ENCODE results near the gene STOX1. TPM values are rescaled to one million over a fixed set of nuclear protein-coding genes. Genes with fewer than 3 reads are reported as not detected.

The STOX1 gene
- total and polyA plus RNA-seq, 2 of the 8 experiments (the other 6 are each of a cell fraction or from before 2014, with no cell fraction given): 0.92 to 2.6 TPM

DNA sequence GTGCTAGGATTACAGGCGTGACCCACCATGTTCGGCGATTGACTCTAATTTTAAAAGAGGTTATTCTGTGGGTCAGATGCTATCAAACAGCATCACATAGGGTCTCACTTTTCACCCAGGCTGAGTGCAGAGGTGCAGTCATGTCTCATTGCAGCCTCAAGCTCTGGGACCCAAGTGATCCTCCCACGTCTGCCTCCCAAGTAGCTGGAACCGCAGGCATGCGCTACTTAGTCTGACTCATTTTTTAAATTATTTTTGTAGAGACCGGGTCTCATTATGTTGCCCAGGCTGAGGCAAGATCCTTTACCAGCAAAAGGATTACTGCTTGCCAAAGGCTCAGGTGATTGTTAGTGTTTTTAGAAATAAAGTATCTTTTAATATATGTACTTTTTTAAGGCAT lies 42.9 kb upstream of the STOX1 start:
- no peak overlapping the region for H3K4me3 ChIP-seq (ENCODE audit: extremely low read depth in 1 of 4, insufficient read depth in 2 of 4, low read depth in 3 of 4, low read length in 4 of 4)
- no peak overlapping the region for H3K23ac ChIP-seq (ENCODE audit: insufficient read length)
- no peak overlapping the region for H3K4ac ChIP-seq (replicated peaks; ENCODE audit: insufficient read length, low read depth, low read length)
- H3K79me2 ChIP-seq (ENCODE audit: control insufficient read depth in 1 of 2, insufficient read depth in 2 of 2, low read length in 2 of 2): no peaks in the 10 kb centered on the region
- ChIA-PET CTCF (ENCODE audit: partially characterized antibody) (no interaction called here), POLR2A (ENCODE audit: partially characterized antibody) (interaction anchor here (1.6 kb wide), 1 partner anchor 37 kb away, joined by 3 read pairs; no protein-coding TSS in a partner anchor)
- no peak overlapping the region for H2BK120ac ChIP-seq (replicated peaks; ENCODE audit: low read depth, low read length)
- no peak overlapping the region for H2AK5ac ChIP-seq (ENCODE audit: low read depth, low read length)
- no peaks in the 10 kb centered on the region for H3K79me1 ChIP-seq (ENCODE audit: low read depth, low read length)
- no peaks in the 10 kb centered on the region for H3K9me3 ChIP-seq (ENCODE audit: insufficient read depth in 2 of 2, low read depth in 1 of 2, low read length in 1 of 2)
- H4K8ac ChIP-seq (ENCODE audit: extremely low read depth, insufficient read depth, low read length): no peak overlapping the region
- no peaks in the 10 kb centered on the region for H3K4me1 ChIP-seq (replicated peaks in 1 of 4; ENCODE audit: control insufficient read depth in 3 of 4, insufficient read depth in 4 of 4, low read length in 3 of 4)
- TF ChIP-seq CBX5 (IDR thresholded peaks at IDR 0.05; ENCODE audit: low read depth, low read length) (no peak), KDM4A (IDR thresholded peaks at IDR 0.05; ENCODE audit: low read depth, low read length, severe bottlenecking) (no peak), ATF3 (IDR thresholded peaks at IDR 0.05; ENCODE audit: insufficient read depth, low read depth, low read length) (no peak), SP2 (IDR thresholded peaks at IDR 0.05; ENCODE audit: low read length) (no peak), BRCA1 (IDR thresholded peaks at IDR 0.05; ENCODE audit: low read depth, low read length) (no peak), TEAD4 (IDR thresholded peaks at IDR 0.05; ENCODE audit: low read depth, low read length) (no peak)
- no peak overlapping the region for H2AFZ ChIP-seq (ENCODE audit: low read length)
- no peak overlapping the region for H3K18ac ChIP-seq (ENCODE audit: extremely low read depth, low read length)
- no peaks in the 10 kb centered on the region for H3K27me3 ChIP-seq (replicated peaks in 1 of 4; ENCODE audit: control insufficient read depth in 3 of 4, extremely low read depth in 1 of 4, insufficient read depth in 3 of 4, low read length in 3 of 4)
- H3K14ac ChIP-seq (ENCODE audit: insufficient read length): no peak overlapping the region
- no peak overlapping the region for H3K27ac ChIP-seq (ENCODE audit: low read depth, low read length)
- no peak overlapping the region for H4K91ac ChIP-seq (replicated peaks; ENCODE audit: insufficient read length, low read length)
- H2BK5ac ChIP-seq (ENCODE audit: low read depth, low read length): no peak overlapping the region
- no peak overlapping the region for H2BK12ac ChIP-seq (ENCODE audit: low read depth, low read length)
- H3K4me2 ChIP-seq (ENCODE audit: insufficient read depth in 1 of 2, low read depth in 2 of 2, low read length in 2 of 2): no peak overlapping the region
- H4K5ac ChIP-seq (ENCODE audit: insufficient read length, low read depth, low read length): no peak overlapping the region
- H3K56ac ChIP-seq (replicated peaks; ENCODE audit: insufficient read length, low read depth, low read length): no peak overlapping the region
- FAIRE-seq: no peak
- no peak for DNase-seq (ENCODE audit: low read depth in 1 of 2, low spot score in 2 of 2)
- no peaks in the 10 kb centered on the region for H3K23me2 ChIP-seq (ENCODE audit: low read depth, low read length)
- H2BK15ac ChIP-seq (ENCODE audit: low read length): no peak overlapping the region
- H4K20me1 ChIP-seq (replicated peaks in 1 of 2; ENCODE audit: control insufficient read depth in 1 of 2, insufficient read depth in 2 of 2, low read length in 2 of 2): peaks cover 1% of the 10 kb centered on the region in 2 experiments
- no peak overlapping the region for H3K9ac ChIP-seq (replicated peaks in 1 of 4; ENCODE audit: extremely low read depth in 1 of 4, low read depth in 3 of 4, low read length in 3 of 4)
- peaks cover 20 to 76% (median 42%) of the 10 kb centered on the region in 4 experiments for H3K36me3 ChIP-seq (ENCODE audit: control insufficient read depth in 2 of 4, insufficient read depth in 4 of 4, low read length in 3 of 4)
- H2BK20ac ChIP-seq (ENCODE audit: low read length): no peak overlapping the region
- WGBS, 2 experiments (ENCODE audit: extremely low coverage in 1 of 2, insufficient coverage in 1 of 2, insufficient read length in 1 of 2, insufficient replicate concordance in 2 of 2, low coverage in 1 of 2, low lambda C conversion rate in 2 of 2, missing lambda C conversion rate in 1 of 2): 98% methylated on average over 7 of the region's 7 CpGs; no CpG with 5 or more reads in 1 of the 2 experiments

All from H1 (cell line).